IMR-90 (cell line): ENCODE results near the gene SYNE1. TPM values are rescaled to one million over a fixed set of nuclear protein-coding genes. Genes with fewer than 3 reads are reported as not detected.

Experiments
- ATAC-seq: fragments of 200-7000 bp; cut with Tn5 transposase; 2 replicates; pipeline ENCODE4 v1.9.1; 2020; ENCODE audit warnings: low read depth, mild to moderate bottlenecking, moderate library complexity
- BruUV-seq: library from RNA; stranded (reverse); fragments of 400-500 nt; replicated peaks from 2 replicates; lab custom pipeline; 2021; lab: Mats Ljungman, UMichigan
- CTCF ChIA-PET: fragments of 300-600 bp; formaldehyde crosslinking; extraction: SDS; loops from one replicate; lab custom pipeline; 2021; ENCODE audit warnings: antibody characterized with exemption; lab: Yijun Ruan, JAX
- POLR2A ChIA-PET: fragments of 300-600 bp; sonication (Branson Sonifier 250); formaldehyde crosslinking; loops from one replicate; lab custom pipeline; 2022; ENCODE audit warnings: antibody characterized with exemption; ENCODE audit not compliant: unreplicated experiment; lab: Charles Lee
- DNase-seq: peaks from one replicate; pipeline ENCODE4 v3.0.0; 2013
- H2AFZ ChIP-seq: replicated peaks from 2 replicates; pipeline ENCODE3; 2013; ENCODE audit warnings: low read length, mild to moderate bottlenecking; ENCODE audit not compliant: poor library complexity
- H2AK5ac ChIP-seq: 2 replicates; pipeline ENCODE4 v1.6.1; 2013; ENCODE audit warnings: low read depth, low read length, inconsistent platforms
- H2AK9ac ChIP-seq: replicated peaks from 2 replicates; pipeline ENCODE3; 2013; ENCODE audit warnings: mild to moderate bottlenecking, low read depth, low read length, moderate library complexity; ENCODE audit not compliant: poor library complexity
- H2BK120ac ChIP-seq: 2 replicates; pipeline ENCODE4 v1.6.1; 2013; ENCODE audit warnings: low read depth, low read length, inconsistent platforms
- H2BK15ac ChIP-seq: 3 replicates; pipeline ENCODE4 v1.6.1; 2013; ENCODE audit warnings: low read depth, low read length, inconsistent platforms
- H2BK20ac ChIP-seq: 2 replicates; pipeline ENCODE4 v1.6.1; 2013; ENCODE audit warnings: low read depth, mild to moderate bottlenecking, inconsistent platforms, low read length, moderate library complexity
- H2BK5ac ChIP-seq: 2 replicates; pipeline ENCODE4 v1.6.1; 2013; ENCODE audit warnings: mild to moderate bottlenecking, low read depth, low read length, inconsistent platforms; ENCODE audit not compliant: poor library complexity, severe bottlenecking
- H3K14ac ChIP-seq: replicated peaks from 2 replicates; pipeline ENCODE4 v1.6.1; 2013; ENCODE audit warnings: low read depth, low read length, inconsistent platforms
- H3K18ac ChIP-seq: 2 replicates; pipeline ENCODE4 v1.6.1; 2013; ENCODE audit warnings: low read depth, low read length, control low read depth
- H3K23ac ChIP-seq: 2 replicates; pipeline ENCODE4 v1.6.1; 2013; ENCODE audit warnings: low read depth, low read length, inconsistent platforms
- H3K27ac ChIP-seq: 2 replicates; pipeline ENCODE4 v1.5.1; 2013; ENCODE audit warnings: mild to moderate bottlenecking, control low read depth, low read length; ENCODE audit not compliant: insufficient read depth
- H3K27me3 ChIP-seq: 2 replicates; pipeline ENCODE4 v1.6.1; 2013; ENCODE audit warnings: low read length; ENCODE audit not compliant: control insufficient read depth, insufficient read depth
- H3K36me3 ChIP-seq: 2 replicates; pipeline ENCODE4 v1.6.1; 2013; ENCODE audit warnings: low read length, mixed read lengths; ENCODE audit not compliant: control insufficient read depth, insufficient read depth
- H3K4ac ChIP-seq: 2 replicates; pipeline ENCODE4 v1.6.1; 2013; ENCODE audit warnings: low read depth, low read length, inconsistent platforms
- H3K4me1 ChIP-seq: 2 replicates; pipeline ENCODE4 v1.6.1; 2013; ENCODE audit warnings: low read length, mixed read lengths; ENCODE audit not compliant: control insufficient read depth, insufficient read depth
- H3K4me2 ChIP-seq: 2 replicates; pipeline ENCODE4 v1.6.1; 2013; ENCODE audit warnings: low read depth, mild to moderate bottlenecking, control low read depth, low read length, moderate library complexity
- H3K4me3 ChIP-seq: 2 replicates; pipeline ENCODE4 v1.5.1; 2013; ENCODE audit warnings: low read depth, mild to moderate bottlenecking, control low read depth, low read length, moderate library complexity; ENCODE audit not compliant: insufficient read depth
- H3K56ac ChIP-seq: 2 replicates; pipeline ENCODE4 v1.6.1; 2013; ENCODE audit warnings: low read length, inconsistent platforms; ENCODE audit not compliant: insufficient read depth; ENCODE audit errors: extremely low read depth
- H3K79me1 ChIP-seq, 2 experiments: 2 replicates each; pipeline ENCODE4 v1.6.1; 2013; ENCODE audit warnings: low read length in 2 of 2, inconsistent platforms in 1 of 2, low read depth in 1 of 2
- H3K9ac ChIP-seq: 2 replicates; pipeline ENCODE4 v1.6.1; 2013; ENCODE audit warnings: low read depth, low read length, control low read depth
- H3K9me1 ChIP-seq: 2 replicates; pipeline ENCODE4 v1.6.1; 2013; ENCODE audit warnings: low read length, inconsistent platforms; ENCODE audit not compliant: insufficient read depth
- H3K9me3 ChIP-seq: 2 replicates; pipeline ENCODE4 v1.6.1; 2013; ENCODE audit warnings: low read length; ENCODE audit not compliant: control insufficient read depth, insufficient read depth
- H4K20me1 ChIP-seq: 2 replicates; pipeline ENCODE4 v1.6.1; 2013; ENCODE audit warnings: low read length, inconsistent platforms; ENCODE audit not compliant: insufficient read depth
- H4K5ac ChIP-seq: 2 replicates; pipeline ENCODE4 v1.6.1; 2013; ENCODE audit warnings: mild to moderate bottlenecking, low read depth, low read length, control low read depth
- H4K8ac ChIP-seq, 2 experiments: 2 replicates each; pipeline ENCODE4 v1.6.1; 2013; ENCODE audit warnings: low read depth in 2 of 2, low read length in 2 of 2, control low read depth in 1 of 2, inconsistent platforms in 1 of 2
- H4K91ac ChIP-seq: 2 replicates; pipeline ENCODE4 v1.6.1; 2013; ENCODE audit warnings: low read depth, low read length, inconsistent platforms; ENCODE audit not compliant: insufficient read depth
- CTCF ChIP-seq: conservative IDR thresholded peaks from 2 replicates; pipeline ENCODE4 v1.5.1; 2012; ENCODE audit warnings: mild to moderate bottlenecking, low read depth, low read length, improper control_type of control experiment
- MAFK ChIP-seq: IDR thresholded peaks from 2 replicates; pipeline ENCODE4 v1.6.1; 2012; ENCODE audit warnings: low read depth, low read length, improper control_type of control experiment
- MXI1 ChIP-seq: IDR thresholded peaks from 2 replicates; pipeline ENCODE4 v1.6.1; 2012; ENCODE audit warnings: low read depth, mild to moderate bottlenecking, low read length, moderate library complexity, borderline replicate concordance
- NFE2L2 ChIP-seq: fragments of 150-350 bp; IDR thresholded peaks from 2 replicates; pipeline ENCODE4 v1.6.1; 2016; ENCODE audit warnings: low read depth, mild to moderate bottlenecking, low read length
- RAD21 ChIP-seq: IDR thresholded peaks from 2 replicates; pipeline ENCODE4 v1.6.1; 2012; ENCODE audit warnings: low read length, improper control_type of control experiment
- RCOR1 ChIP-seq: IDR thresholded peaks from 2 replicates; pipeline ENCODE4 v1.6.1; 2012; ENCODE audit warnings: mild to moderate bottlenecking, low read length, improper control_type of control experiment; ENCODE audit not compliant: insufficient replicate concordance
- RFX5 ChIP-seq: IDR thresholded peaks from 2 replicates; pipeline ENCODE4 v1.8.0; 2012; ENCODE audit warnings: low read depth, mild to moderate bottlenecking, low read length, moderate library complexity
- SMC3 ChIP-seq: fragments of 150-350 bp; IDR thresholded peaks from 2 replicates; pipeline ENCODE4 v1.6.1; 2016; ENCODE audit warnings: low read depth, mild to moderate bottlenecking, antibody characterized with exemption, low read length, moderate library complexity
- whole genome bisulfite sequencing, 2 experiments: methylation state at CpG; one replicate each; pipeline versions ENCODE4 v1.1.5 to v1.1.7; 2013; ENCODE audit warnings: missing lambda C conversion rate in 2 of 2; ENCODE audit not compliant: insufficient read length in 1 of 2; ENCODE audit errors: extremely low coverage in 2 of 2; 5-methylcytosine and 5-hydroxymethylcytosine counted together
- dilution Hi-C: fragments of 300-500 bp; cut with HindIII; formaldehyde crosslinking; loops from one replicate; pipeline ENCODE4 v1.14.3; 2018; ENCODE audit warnings: low sequenced_read_pairs; ENCODE audit not compliant: unreplicated experiment
- in situ Hi-C: fragments of 300-500 bp; cut with MboI; formaldehyde crosslinking; loops from 3 replicates; pipeline ENCODE4 v1.14.3; 2019; ENCODE audit warnings: low sequenced_read_pairs, inconsistent platforms, mixed read lengths
- intact Hi-C: fragments of 100-400 bp; cut with micrococcal nuclease; formaldehyde crosslinking; loops from 2 replicates; pipeline ENCODE4 v1.10.0; 2022
- polyA plus RNA-seq, 3 experiments: library from polyadenylated mRNA; depleted of rRNA; stranded (reverse); fragments of >200 nt; gene quantifications; 2 replicates each; pipeline ENCODE4 v1.2.3, GENCODE V29; 2012; ENCODE audit warnings: low replicate concordance in 1 of 3
- total RNA-seq: library from RNA; depleted of rRNA; stranded (reverse); fragments of >200 nt; gene quantifications from 2 replicates; pipeline ENCODE4 v1.2.3, GENCODE V29; 2012

SYNE1 gene
- total and polyA plus RNA-seq, 2 of the 4 experiments (the other 2 are of a cell fraction) = 34.1 to 159 TPM

- H3K56ac ChIP-seq = no peak overlapping the region
- dilution Hi-C loops = no loop called here
- no peak overlapping the region for H2AFZ ChIP-seq
- peaks cover 2% of the 10 kb centered on the region for H3K4me1 ChIP-seq
- H3K4me3 ChIP-seq = no peak overlapping the region
- H3K27ac ChIP-seq = no peak overlapping the region
- no peak overlapping the region for H4K91ac ChIP-seq
- H3K23ac ChIP-seq = no peak overlapping the region
- H2BK5ac ChIP-seq = peak overlapping the region; percentile 28
- in situ Hi-C loops = loop anchor here (5.0 to 25.0 kb wide), 2 partner anchors 362 to 687 kb away; no protein-coding TSS in a partner anchor
- no peak overlapping the region for H2AK9ac ChIP-seq
- H2BK120ac ChIP-seq = no peak overlapping the region
- BruUV-seq = no TSS peak
- intact Hi-C loops = loop anchor here (1.0 to 10.0 kb wide), 4 partner anchors 28 to 680 kb away; no protein-coding TSS in a partner anchor
- no peak overlapping the region for H3K4me2 ChIP-seq
- H4K8ac ChIP-seq = no peak overlapping the region
- H3K18ac ChIP-seq = no peak overlapping the region
- H3K4ac ChIP-seq = no peak overlapping the region
- peaks cover 24% of the 10 kb centered on the region for H3K36me3 ChIP-seq
- H4K5ac ChIP-seq = no peak overlapping the region
- TF ChIP-seq CTCF = peak; percentile 83
- no peak for TF ChIP-seq RCOR1
- TF ChIP-seq RAD21 = peak; percentile 78
- peak; percentile 77 for TF ChIP-seq SMC3
- TF ChIP-seq MXI1 = no peak
- no peak for TF ChIP-seq NFE2L2
- TF ChIP-seq RFX5 = no peak
- TF ChIP-seq MAFK = no peak
- no peaks in the 10 kb centered on the region for H3K27me3 ChIP-seq
- H2BK20ac ChIP-seq = no peak overlapping the region
- DNase-seq = peak; percentile 75
- peak; percentile 85 for ATAC-seq
- peaks cover 6% of the 10 kb centered on the region; the same call in 1 of the 2 replicates for H3K9me1 ChIP-seq
- no peaks in the 10 kb centered on the region for H4K20me1 ChIP-seq
- no peak overlapping the region for H2AK5ac ChIP-seq
- peaks cover 0 to 6% of the 10 kb centered on the region in 2 experiments; a peak in 1 of 4 replicates for H3K79me1 ChIP-seq
- H3K9ac ChIP-seq = no peak overlapping the region
- H3K9me3 ChIP-seq = no peaks in the 10 kb centered on the region
- POLR2A ChIA-PET = no interaction called here
- H2BK15ac ChIP-seq = no peak overlapping the region
- CTCF ChIA-PET = interaction anchor here (0.6 to 3.1 kb wide), 13 partner anchors 9 to 358 kb away, joined by 3 to 22 read pairs (median 4); no protein-coding TSS in a partner anchor
- no CpG with 5 or more reads among the region's 3 CpGs for WGBS, 2 experiments
- no peak overlapping the region for H3K14ac ChIP-seq
Measured at GRCh38 chr6:152124429-152125074, 512.6 kb downstream of the SYNE1 start.
